BJ (cell line): Measurements from ENCODE around the gene SCP2. TPM values are rescaled to one million over a fixed set of nuclear protein-coding genes. Genes with fewer than 3 reads are reported as not detected.

Source experiments
- CTCF ChIA-PET: fragments of 350-600 bp; formaldehyde crosslinking; extraction: SDS; loops from one replicate; lab custom pipeline; 2021; ENCODE audit warnings: antibody characterized with exemption, inconsistent platforms; lab: Yijun Ruan, JAX
- POLR2A ChIA-PET: fragments of 300-600 bp; sonication (Branson Sonifier 250); formaldehyde crosslinking; extraction: SDS; loops from one replicate; lab custom pipeline; 2021; ENCODE audit warnings: antibody characterized with exemption; lab: Charles Lee
- DNase-seq: peaks from one replicate; pipeline ENCODE4 v3.0.0-alpha.2; 2011; ENCODE audit warnings: low read depth
- H3K27me3 ChIP-seq: 2 replicates; pipeline ENCODE4 v1.6.0; 2011; ENCODE audit warnings: low read length; ENCODE audit not compliant: control insufficient read depth, insufficient read depth
- H3K36me3 ChIP-seq: 2 replicates; pipeline ENCODE4 v1.5.1; 2011; ENCODE audit warnings: low read length; ENCODE audit not compliant: control insufficient read depth, insufficient read depth
- H3K4me3 ChIP-seq: 2 replicates; pipeline ENCODE4 v1.5.1; 2011; ENCODE audit warnings: low read depth, mild to moderate bottlenecking, control low read depth, low read length
- polyA plus RNA-seq: library from polyadenylated mRNA; depleted of rRNA; stranded (reverse); fragments of >200 nt; gene quantifications from 2 replicates; pipeline ENCODE4 v1.2.3, GENCODE V29; 2011
- TF ChIP-seq, protein P1 (sequence below): IDR thresholded peaks from 2 replicates; pipeline ENCODE4 v1.5.1; 2011; ENCODE audit warnings: low read depth, mild to moderate bottlenecking, control low read depth, inconsistent platforms, low read length, moderate library complexity; ENCODE audit not compliant: insufficient read depth

The SCP2 gene
- polyA plus RNA-seq, 1 experiment: 50.0 TPM

- no peak for DNase-seq
- H3K36me3 ChIP-seq: peaks cover 3% of the 10 kb centered on the region
- ChIA-PET CTCF (interaction anchor here (1.0 to 1.5 kb wide), 2 partner anchors 10 to 13 kb away, joined by 3 read pairs; no protein-coding TSS in a partner anchor), POLR2A (no interaction called here)
- TF ChIP-seq, protein P1, sequence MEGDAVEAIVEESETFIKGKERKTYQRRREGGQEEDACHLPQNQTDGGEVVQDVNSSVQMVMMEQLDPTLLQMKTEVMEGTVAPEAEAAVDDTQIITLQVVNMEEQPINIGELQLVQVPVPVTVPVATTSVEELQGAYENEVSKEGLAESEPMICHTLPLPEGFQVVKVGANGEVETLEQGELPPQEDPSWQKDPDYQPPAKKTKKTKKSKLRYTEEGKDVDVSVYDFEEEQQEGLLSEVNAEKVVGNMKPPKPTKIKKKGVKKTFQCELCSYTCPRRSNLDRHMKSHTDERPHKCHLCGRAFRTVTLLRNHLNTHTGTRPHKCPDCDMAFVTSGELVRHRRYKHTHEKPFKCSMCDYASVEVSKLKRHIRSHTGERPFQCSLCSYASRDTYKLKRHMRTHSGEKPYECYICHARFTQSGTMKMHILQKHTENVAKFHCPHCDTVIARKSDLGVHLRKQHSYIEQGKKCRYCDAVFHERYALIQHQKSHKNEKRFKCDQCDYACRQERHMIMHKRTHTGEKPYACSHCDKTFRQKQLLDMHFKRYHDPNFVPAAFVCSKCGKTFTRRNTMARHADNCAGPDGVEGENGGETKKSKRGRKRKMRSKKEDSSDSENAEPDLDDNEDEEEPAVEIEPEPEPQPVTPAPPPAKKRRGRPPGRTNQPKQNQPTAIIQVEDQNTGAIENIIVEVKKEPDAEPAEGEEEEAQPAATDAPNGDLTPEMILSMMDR: no peak
- no peak overlapping the region for H3K4me3 ChIP-seq
- H3K27me3 ChIP-seq: no peaks in the 10 kb centered on the region
These were observed 34.5 kb upstream of the SCP2 start for GRCh38 chr1:52892424-52893215.

GRCh38 chr1:52899445-52899894 lies 27.6 kb upstream of the SCP2 start:
- Histone ChIP-seq H3K27me3 (no peaks in the 10 kb centered on the region), H3K4me3 (no peak overlapping the region), H3K36me3 (peaks cover 3% of the 10 kb centered on the region)
- TF ChIP-seq, protein P1: no peak
- ChIA-PET POLR2A (no interaction called here), CTCF (no interaction called here)
- DNase-seq: no peak

DNA sequence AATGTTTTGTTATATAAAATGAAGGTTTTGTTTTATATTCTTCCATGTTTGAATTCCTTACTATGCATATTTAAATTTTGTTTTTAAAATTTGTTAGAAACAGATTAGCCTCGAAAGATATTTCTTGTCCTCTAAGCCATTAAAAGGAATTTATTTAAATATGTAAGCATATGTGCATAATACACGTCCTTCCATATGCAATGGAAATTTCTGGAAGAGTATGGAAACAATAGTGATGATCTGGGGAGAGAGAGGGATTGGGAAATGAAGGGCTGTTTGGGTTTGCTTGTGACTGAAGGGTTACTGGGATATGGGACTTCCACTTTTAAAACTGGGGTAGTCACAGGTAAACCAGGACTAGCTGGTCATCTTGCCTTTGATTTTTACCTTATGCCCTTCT lies 26.7 kb upstream of the SCP2 start:
- TF ChIP-seq, protein P1: no peak
- CTCF ChIA-PET: interaction anchor here (1.9 kb wide), 1 partner anchor 17 kb away, joined by 7 read pairs; no protein-coding TSS in a partner anchor
- no peak overlapping the region for H3K4me3 ChIP-seq
- H3K36me3 ChIP-seq: peaks cover 2% of the 10 kb centered on the region
- POLR2A ChIA-PET: no interaction called here
- DNase-seq: no peak
- no peaks in the 10 kb centered on the region for H3K27me3 ChIP-seq

- ChIA-PET POLR2A (interaction anchor here (0.5 kb wide), 1 partner anchor 198 kb away, joined by 3 read pairs; no protein-coding TSS in a partner anchor), CTCF (interaction anchor here (1.0 to 1.9 kb wide), 4 partner anchors 10 to 20 kb away, joined by 3 to 7 read pairs (median 4); partner anchors contain the start of gene ECHDC2)
- no peaks in the 10 kb centered on the region for H3K27me3 ChIP-seq
- TF ChIP-seq, protein P1: peak; percentile 15; the same call in 1 of the 2 replicates
- no peak overlapping the region for H3K4me3 ChIP-seq
- DNase-seq: no peak
- peaks cover 2% of the 10 kb centered on the region for H3K36me3 ChIP-seq
These were observed 25.7 kb upstream of the SCP2 start for GRCh38 chr1:52901384-52901783.

DNA sequence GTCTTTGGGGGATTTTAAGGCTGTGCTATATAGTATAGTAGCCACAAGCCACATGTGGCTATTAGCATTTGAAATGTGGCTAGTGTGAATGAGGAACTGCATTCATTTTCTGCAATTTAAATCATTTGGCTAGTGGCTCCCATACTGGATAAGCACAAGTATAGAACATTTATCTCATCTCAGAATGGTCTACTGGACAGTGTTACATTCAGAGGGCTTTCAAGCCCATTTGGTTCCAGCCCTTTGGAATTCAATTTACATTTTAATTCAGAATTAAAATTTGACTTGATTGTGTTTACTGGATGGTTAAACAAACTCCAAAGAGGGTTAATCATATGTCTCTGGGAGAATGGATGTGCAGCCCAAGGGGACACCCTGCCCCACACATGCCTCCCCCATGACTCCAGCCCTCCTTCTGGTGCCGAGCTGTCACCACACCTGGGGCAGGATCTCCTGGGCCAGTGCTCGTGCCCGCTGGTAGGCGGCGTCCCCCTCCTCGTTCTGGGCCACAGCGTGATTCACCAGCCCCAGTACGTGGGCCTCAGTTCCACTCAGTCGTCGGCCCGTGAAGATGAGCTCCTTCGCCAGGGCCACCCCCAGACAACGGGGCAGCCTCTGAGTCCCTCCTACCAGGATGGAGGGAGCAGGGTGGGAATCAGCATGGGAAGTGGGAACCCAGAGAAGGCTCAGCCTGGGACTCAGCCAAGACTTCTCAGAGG lies 22.7 kb upstream of the SCP2 start:
- Histone ChIP-seq H3K4me3 (no peak overlapping the region), H3K27me3 (no peaks in the 10 kb centered on the region), H3K36me3 (peaks cover 2% of the 10 kb centered on the region; the same call in 1 of the 2 replicates)
- CTCF ChIA-PET: interaction anchor here (1.1 to 2.0 kb wide), 4 partner anchors 17 to 291 kb away, joined by 3 to 8 read pairs (median 4); partner anchors contain the start of genes ECHDC2 and SCP2
- TF ChIP-seq, protein P1: no peak
- POLR2A ChIA-PET: no interaction called here
- DNase-seq: no peak
